ENCODE results near the gene NLRP6. TPM values are rescaled to one million over a fixed set of nuclear protein-coding genes. Genes with fewer than 3 reads are reported as not detected.

The NLRP6 gene
- total RNA-seq, 1 experiment from 2014 or later, result not detected

DNA sequence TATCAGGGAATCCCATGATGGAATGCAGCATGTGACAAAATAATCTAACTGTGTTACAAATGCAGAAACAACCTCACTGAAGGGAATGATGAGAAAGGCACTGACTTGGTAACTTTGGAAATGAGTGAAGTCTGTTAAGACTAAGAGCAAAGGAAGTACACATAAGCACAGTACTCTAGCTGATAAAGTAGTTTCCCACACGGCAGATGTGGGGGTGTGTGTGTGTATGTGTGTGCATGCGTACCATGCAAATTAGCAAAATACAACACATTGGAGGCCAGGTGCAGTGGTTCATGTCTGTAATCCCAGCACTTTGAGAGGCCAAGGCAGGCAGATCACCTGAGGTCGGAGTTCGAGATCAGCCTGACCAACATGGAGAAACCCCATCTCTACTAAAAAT, 16.6 kb upstream of the NLRP6 start:
- Histone ChIP-seq H3T11ph (ENCODE audit: low read length) (no peak overlapping the region), H3K4me1 (ENCODE audit: insufficient read depth, low read length) (no peaks in the 10 kb centered on the region), H3K18ac (ENCODE audit: insufficient read length, low read depth, low read length) (no peak overlapping the region), H2BK20ac (ENCODE audit: low read depth, low read length, poor library complexity, severe bottlenecking) (no peak overlapping the region), H3K4me2 (ENCODE audit: insufficient read depth, insufficient read length, low read length) (no peak overlapping the region), H3K9me3 (ENCODE audit: control insufficient read depth, low read depth, low read length) (no peaks in the 10 kb centered on the region), H3K23me2 (ENCODE audit: insufficient read length, low read depth, low read length, poor library complexity, severe bottlenecking) (no peaks in the 10 kb centered on the region), H3K27ac (ENCODE audit: insufficient read length, low read depth, low read length) (no peak overlapping the region), H4K20me1 (ENCODE audit: control insufficient read depth, insufficient read depth, insufficient read length) (no peaks in the 10 kb centered on the region), H3K56ac (ENCODE audit: insufficient read length, low read depth, low read length) (no peak overlapping the region), H2AK5ac (ENCODE audit: insufficient read length, low read length) (no peak overlapping the region), H3K79me2 (ENCODE audit: insufficient read depth, low read length) (no peaks in the 10 kb centered on the region), H3K14ac (ENCODE audit: insufficient read depth, low read length) (no peak overlapping the region), H2BK120ac (ENCODE audit: low read depth, low read length, poor library complexity, severe bottlenecking) (no peak overlapping the region), H4K8ac (replicated peaks; ENCODE audit: insufficient read length, low read depth, low read length) (no peak overlapping the region), H2BK12ac (ENCODE audit: insufficient read length, low read depth, low read length) (no peak overlapping the region), H2AFZ (ENCODE audit: low read length) (no peak overlapping the region), H3K79me1 (ENCODE audit: insufficient read depth, low read depth, low read length, poor library complexity, severe bottlenecking) (no peaks in the 10 kb centered on the region), H4K5ac (ENCODE audit: insufficient read length, low read depth, low read length) (no peak overlapping the region), H3K9ac (ENCODE audit: extremely low read depth, insufficient read length, low read length) (no peak overlapping the region), H3K4ac (ENCODE audit: low read depth, low read length) (no peak overlapping the region), H2BK5ac (ENCODE audit: insufficient read length, low read length) (no peak overlapping the region), H2BK15ac (ENCODE audit: low read depth, low read length) (no peak overlapping the region), H3K27me3 (ENCODE audit: insufficient read depth, low read length) (no peaks in the 10 kb centered on the region), H4K91ac (ENCODE audit: insufficient read length, low read depth, low read length) (no peak overlapping the region), H3K23ac (ENCODE audit: insufficient read length, low read depth, low read length) (no peak overlapping the region)
- H3K4me1 Mint-ChIP-seq, result no peaks in the 10 kb centered on the region
- no peak overlapping the region for H3K4me3 Mint-ChIP-seq
- peaks cover 4% of the 10 kb centered on the region for H3K27me3 Mint-ChIP-seq (ENCODE audit: low read depth)
- WGBS (ENCODE audit: extremely low coverage, insufficient read length, low lambda C conversion rate), result no CpG with 5 or more reads among the region's 4 CpGs
- no peak for DNase-seq
- no peak overlapping the region for H3K27ac Mint-ChIP-seq
- H3K9me3 Mint-ChIP-seq, result peaks cover 27 to 28% of the 10 kb centered on the region in 2 experiments
- peaks cover 0 to 2% (median 1%) of the 10 kb centered on the region in 3 experiments; a peak in 3 of 7 replicates for H3K36me3 Mint-ChIP-seq (ENCODE audit: insufficient read depth in 1 of 3, low read depth in 3 of 3)
- TF ChIP-seq, protein P1, sequence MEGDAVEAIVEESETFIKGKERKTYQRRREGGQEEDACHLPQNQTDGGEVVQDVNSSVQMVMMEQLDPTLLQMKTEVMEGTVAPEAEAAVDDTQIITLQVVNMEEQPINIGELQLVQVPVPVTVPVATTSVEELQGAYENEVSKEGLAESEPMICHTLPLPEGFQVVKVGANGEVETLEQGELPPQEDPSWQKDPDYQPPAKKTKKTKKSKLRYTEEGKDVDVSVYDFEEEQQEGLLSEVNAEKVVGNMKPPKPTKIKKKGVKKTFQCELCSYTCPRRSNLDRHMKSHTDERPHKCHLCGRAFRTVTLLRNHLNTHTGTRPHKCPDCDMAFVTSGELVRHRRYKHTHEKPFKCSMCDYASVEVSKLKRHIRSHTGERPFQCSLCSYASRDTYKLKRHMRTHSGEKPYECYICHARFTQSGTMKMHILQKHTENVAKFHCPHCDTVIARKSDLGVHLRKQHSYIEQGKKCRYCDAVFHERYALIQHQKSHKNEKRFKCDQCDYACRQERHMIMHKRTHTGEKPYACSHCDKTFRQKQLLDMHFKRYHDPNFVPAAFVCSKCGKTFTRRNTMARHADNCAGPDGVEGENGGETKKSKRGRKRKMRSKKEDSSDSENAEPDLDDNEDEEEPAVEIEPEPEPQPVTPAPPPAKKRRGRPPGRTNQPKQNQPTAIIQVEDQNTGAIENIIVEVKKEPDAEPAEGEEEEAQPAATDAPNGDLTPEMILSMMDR (conservative IDR thresholded peaks at IDR 0.05), result no peak

Measured in H9 (cell line).